BE2C (cell line): ENCODE data around the gene OR10G2. TPM values are rescaled to one million over a fixed set of nuclear protein-coding genes. Genes with fewer than 3 reads are reported as not detected.

ENCODE experiments used
- DNase-seq: peaks from one replicate; pipeline ENCODE4 v3.0.0-alpha.2; 2020
- H3K27me3 ChIP-seq: fragments of 250-450 bp; sonication (Bioruptor Pico); 2 replicates; pipeline ENCODE4 v1.5.1; 2020; ENCODE audit warnings: mild to moderate bottlenecking
- H3K36me3 ChIP-seq: fragments of 250-450 bp; sonication (Bioruptor Pico); 2 replicates; pipeline ENCODE4 v1.5.1; 2020; ENCODE audit warnings: mild to moderate bottlenecking
- H3K4me1 ChIP-seq: fragments of 250-450 bp; sonication (Bioruptor Pico); 2 replicates; pipeline ENCODE4 v1.5.1; 2020
- H3K4me3 ChIP-seq: 2 replicates; pipeline ENCODE4 v1.5.1; 2011; ENCODE audit warnings: low read depth, low read length
- H3K9me3 ChIP-seq: fragments of 250-450 bp; sonication (Bioruptor Pico); 2 replicates; pipeline ENCODE4 v1.5.1; 2020
- polyA plus RNA-seq: library from polyadenylated mRNA; unstranded; fragments of >200 nt; gene quantifications from one replicate; pipeline ENCODE4 v1.2.1, GENCODE V29; 2012; ENCODE audit warnings: low read depth, missing spikeins; ENCODE audit not compliant: insufficient read length, insufficient read depth
- TF ChIP-seq, protein P1 (sequence below): IDR thresholded peaks from 2 replicates; pipeline ENCODE4 v1.5.1; 2012; ENCODE audit warnings: mild to moderate bottlenecking, low read depth, low read length

OR10G2 gene, protein sequence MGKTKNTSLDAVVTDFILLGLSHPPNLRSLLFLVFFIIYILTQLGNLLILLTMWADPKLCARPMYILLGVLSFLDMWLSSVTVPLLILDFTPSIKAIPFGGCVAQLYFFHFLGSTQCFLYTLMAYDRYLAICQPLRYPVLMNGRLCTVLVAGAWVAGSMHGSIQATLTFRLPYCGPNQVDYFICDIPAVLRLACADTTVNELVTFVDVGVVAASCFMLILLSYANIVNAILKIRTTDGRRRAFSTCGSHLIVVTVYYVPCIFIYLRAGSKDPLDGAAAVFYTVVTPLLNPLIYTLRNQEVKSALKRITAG
- not detected for polyA plus RNA-seq

DNA sequence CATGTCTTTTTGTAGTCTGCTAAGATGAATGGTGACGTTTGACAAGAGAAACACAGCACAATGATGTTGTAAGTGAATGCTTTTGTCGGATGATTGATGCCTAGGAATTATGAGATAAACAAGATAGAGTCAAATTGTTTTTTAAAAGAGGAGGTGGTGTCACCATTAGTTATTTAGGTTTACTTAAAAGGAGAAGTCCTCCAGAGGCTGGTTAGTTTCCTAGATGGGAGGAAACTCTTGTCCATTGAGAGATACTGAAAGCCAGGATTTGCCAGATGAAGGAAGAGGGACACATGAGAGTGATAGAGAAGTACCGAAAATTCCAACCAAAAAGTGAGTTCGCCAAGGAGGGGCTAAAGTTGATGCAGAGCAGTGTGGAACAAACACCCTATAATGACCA, at the start of gene OR10G2:
Gene OR10G2, minus strand, starts transcription at position 101 of the 400 bp plus-strand sequence. Its CDS starts 98 bp downstream, at position 3.
- Histone ChIP-seq H3K4me1 (no peaks in the 10 kb centered on the region), H3K36me3 (no peaks in the 10 kb centered on the region), H3K4me3 (no peak within 1 kb of the TSS), H3K27me3 (peaks cover 18% of the 10 kb centered on the region), H3K9me3 (no peaks in the 10 kb centered on the region)
- TF ChIP-seq, protein P1, sequence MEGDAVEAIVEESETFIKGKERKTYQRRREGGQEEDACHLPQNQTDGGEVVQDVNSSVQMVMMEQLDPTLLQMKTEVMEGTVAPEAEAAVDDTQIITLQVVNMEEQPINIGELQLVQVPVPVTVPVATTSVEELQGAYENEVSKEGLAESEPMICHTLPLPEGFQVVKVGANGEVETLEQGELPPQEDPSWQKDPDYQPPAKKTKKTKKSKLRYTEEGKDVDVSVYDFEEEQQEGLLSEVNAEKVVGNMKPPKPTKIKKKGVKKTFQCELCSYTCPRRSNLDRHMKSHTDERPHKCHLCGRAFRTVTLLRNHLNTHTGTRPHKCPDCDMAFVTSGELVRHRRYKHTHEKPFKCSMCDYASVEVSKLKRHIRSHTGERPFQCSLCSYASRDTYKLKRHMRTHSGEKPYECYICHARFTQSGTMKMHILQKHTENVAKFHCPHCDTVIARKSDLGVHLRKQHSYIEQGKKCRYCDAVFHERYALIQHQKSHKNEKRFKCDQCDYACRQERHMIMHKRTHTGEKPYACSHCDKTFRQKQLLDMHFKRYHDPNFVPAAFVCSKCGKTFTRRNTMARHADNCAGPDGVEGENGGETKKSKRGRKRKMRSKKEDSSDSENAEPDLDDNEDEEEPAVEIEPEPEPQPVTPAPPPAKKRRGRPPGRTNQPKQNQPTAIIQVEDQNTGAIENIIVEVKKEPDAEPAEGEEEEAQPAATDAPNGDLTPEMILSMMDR = no peak
- no peak for DNase-seq

DNA sequence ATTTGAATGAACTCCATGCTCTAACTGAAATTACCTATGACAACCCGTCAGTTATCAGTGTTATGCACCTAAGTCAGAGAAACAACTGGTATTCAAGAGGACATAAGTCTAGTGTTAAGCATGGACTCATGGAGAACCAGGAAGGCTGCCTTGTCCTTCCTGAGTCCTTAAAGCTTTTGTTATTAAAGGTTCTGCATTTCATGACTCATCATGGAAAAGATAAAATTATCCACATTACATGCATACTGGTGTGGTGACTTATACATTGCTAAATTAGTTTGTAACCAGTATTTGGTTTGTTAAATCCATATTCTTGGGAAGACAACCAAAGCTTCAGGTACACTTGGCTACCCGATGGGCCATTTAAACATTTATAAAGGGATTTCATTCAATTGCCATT, 45.3 kb upstream of the OR10G2 start:
- Histone ChIP-seq H3K27me3 (peaks cover 9% of the 10 kb centered on the region), H3K4me1 (no peaks in the 10 kb centered on the region), H3K9me3 (no peaks in the 10 kb centered on the region), H3K36me3 (no peaks in the 10 kb centered on the region), H3K4me3 (no peak overlapping the region)
- TF ChIP-seq, protein P1 = no peak
- DNase-seq = no peak

DNA sequence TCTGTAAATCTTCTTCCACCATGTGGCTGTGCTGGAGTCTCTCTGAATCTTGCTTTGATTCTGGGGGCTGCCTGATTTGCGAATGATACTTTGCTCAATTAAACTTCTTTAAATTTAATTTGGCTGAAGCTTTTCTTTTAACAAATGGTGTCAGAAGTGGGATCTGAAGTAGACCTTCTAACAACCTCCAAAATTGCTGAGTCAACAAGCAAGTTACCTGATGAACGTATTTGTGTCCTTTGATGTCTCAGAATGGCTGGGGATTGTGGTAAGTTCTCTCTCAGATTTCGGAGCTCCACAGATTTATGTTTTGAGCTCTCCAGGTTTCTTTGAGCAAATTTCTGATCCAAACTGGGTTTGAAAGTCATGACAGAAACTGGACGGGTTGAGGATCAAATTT, 40.8 kb upstream of the OR10G2 start:
- H3K27me3 ChIP-seq = peaks cover 34% of the 10 kb centered on the region
- no peaks in the 10 kb centered on the region for H3K4me1 ChIP-seq
- H3K4me3 ChIP-seq = no peak overlapping the region
- H3K36me3 ChIP-seq = no peaks in the 10 kb centered on the region
- no peaks in the 10 kb centered on the region for H3K9me3 ChIP-seq
- no peak for DNase-seq
- TF ChIP-seq, protein P1 = no peak

DNA sequence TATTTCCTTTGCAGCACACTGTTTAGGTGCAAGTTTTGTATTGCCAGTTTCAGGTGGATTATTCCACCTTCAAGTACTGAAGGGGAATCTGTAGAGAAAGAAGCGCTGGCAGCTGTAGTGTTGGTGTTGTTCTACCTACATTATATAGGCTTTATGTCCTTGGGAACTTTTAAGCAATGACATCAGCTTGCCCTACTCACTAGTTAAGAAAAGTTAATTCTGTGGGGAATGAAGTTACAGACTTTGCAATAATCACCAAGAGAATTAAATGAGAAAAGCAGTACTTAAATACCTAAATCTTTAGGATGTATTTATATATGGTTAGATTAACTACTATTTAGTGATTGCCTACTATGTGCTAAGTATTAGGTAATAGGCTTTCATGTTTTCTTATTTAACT, 39.0 kb upstream of the OR10G2 start, which contains the start of gene OR4E1:
Gene OR4E1, minus strand, starts transcription at position 101 of the 400 bp plus-strand sequence. CDS start 2,883 bp downstream, outside the sequence.
- TF ChIP-seq, protein P1 = no peak
- no peak for DNase-seq
- Histone ChIP-seq H3K27me3 (peaks cover 34% of the 10 kb centered on the region), H3K4me3 (no peak within 1 kb of the TSS), H3K4me1 (no peaks in the 10 kb centered on the region), H3K9me3 (no peaks in the 10 kb centered on the region), H3K36me3 (no peaks in the 10 kb centered on the region)

DNA sequence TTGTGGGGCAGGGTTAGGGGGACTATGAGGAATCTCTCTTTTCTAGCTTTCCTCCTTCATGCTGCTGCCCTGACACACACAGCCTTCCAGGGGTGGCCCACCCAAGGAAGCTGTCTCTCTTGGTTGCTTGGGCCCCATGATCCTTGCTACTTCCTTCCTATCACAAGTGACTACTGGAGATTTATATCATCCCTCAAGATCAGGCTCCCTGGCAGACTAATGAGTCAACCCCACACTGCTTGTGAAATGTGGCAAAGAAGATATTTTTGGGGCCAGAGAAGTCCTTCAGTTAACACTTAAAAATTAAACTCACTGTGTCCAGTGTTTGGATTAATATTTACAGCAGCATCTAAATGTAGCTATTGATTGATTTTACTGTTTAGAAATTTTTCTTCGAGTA, 37.4 kb upstream of the OR10G2 start:
- H3K9me3 ChIP-seq = no peaks in the 10 kb centered on the region
- H3K36me3 ChIP-seq = no peaks in the 10 kb centered on the region
- no peak for DNase-seq
- no peaks in the 10 kb centered on the region for H3K4me1 ChIP-seq
- TF ChIP-seq, protein P1 = no peak
- H3K27me3 ChIP-seq = peaks cover 30% of the 10 kb centered on the region
- no peak overlapping the region for H3K4me3 ChIP-seq

DNA sequence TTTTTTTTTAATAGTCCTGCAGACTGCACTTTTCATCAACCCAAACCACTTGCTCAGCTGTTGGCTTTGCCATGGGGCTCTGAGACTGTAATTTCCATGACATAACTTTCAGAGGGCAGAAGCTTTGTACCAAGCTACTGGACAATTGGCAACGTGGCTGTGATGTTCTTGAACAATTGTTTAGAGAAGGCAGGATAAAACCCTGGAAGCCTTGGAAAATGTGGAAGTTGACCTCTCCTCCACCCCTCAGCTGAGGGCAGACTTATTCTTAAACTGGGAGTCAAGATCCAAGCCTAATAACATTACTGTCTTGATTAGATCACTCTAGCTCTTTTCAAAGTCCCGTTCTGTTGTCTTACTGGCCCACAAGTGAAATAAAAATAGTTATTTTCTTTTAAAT, 36.6 kb upstream of the OR10G2 start:
- Histone ChIP-seq H3K4me1 (no peaks in the 10 kb centered on the region), H3K36me3 (no peaks in the 10 kb centered on the region), H3K4me3 (no peak overlapping the region), H3K27me3 (peaks cover 30% of the 10 kb centered on the region), H3K9me3 (no peaks in the 10 kb centered on the region)
- no peak for DNase-seq
- TF ChIP-seq, protein P1 = no peak
